Measurements from ENCODE around the gene CLSTN1.

DNA sequence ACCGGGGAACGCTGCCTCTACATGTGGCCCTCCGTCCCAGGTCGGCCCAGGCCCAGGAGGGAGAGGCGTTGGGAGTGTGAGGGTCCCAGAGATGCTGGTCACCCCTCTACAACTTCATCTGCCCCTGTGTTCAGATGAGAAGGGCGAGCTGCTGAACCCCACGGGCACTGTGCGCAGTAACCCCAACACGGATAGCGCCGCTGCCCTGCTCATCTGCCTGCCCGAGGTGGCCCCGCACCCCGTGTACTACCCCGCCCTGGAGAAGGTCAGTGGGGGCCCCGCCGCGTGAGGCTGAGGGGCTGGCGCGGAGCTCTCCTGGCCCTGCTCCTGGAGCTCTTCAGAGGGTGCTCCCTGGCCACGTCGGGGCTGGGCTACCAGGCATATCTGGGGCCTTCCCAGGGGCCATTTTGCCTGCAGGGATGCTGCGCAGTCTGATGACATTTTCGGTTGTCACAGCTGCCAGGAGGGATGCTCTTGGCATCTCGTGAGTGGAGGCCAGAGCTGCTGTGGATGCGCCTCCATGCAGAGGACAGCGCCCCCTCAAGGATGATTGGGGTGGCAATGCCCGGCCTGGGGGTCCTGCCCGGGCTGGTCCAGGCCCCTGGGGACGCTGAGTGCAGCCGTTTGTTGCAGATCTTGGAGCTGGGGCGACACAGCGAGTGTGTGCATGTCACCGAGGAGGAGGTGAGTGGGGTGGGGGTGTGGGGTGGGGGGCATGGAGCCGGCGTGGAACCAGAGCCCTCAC is 103.6 kb downstream of the CLSTN1 start:
- peak; percentile 33 for TF ChIP-seq CTCF (IDR thresholded peaks at IDR 0.05; ENCODE audit: borderline replicate concordance, extremely low read depth, low read length, poor library complexity, severe bottlenecking)
- no peak for TF ChIP-seq EZH2 (IDR thresholded peaks at IDR 0.05; ENCODE audit: borderline replicate concordance, low read depth, low read length, severe bottlenecking)
